K562 (cell line): Measurements from ENCODE around the gene HNF4A. TPM values are rescaled to one million over a fixed set of nuclear protein-coding genes. Genes with fewer than 3 reads are reported as not detected.

Experiments used
- DEAF1 ChIP-seq: fragments of 450-650 bp; formaldehyde crosslinking; IDR thresholded peaks from 2 replicates; pipeline ENCODE4 v1.4.0; 2020; ENCODE audit warnings: mild to moderate bottlenecking, moderate library complexity
- FOXM1 ChIP-seq, 2 experiments: fragments of 450-650 bp in 1 of 2; sonication (generic) in 1 of 2; formaldehyde crosslinking in 1 of 2; IDR thresholded peaks; 2 replicates each; pipeline versions ENCODE4 v1.6.1 to v1.9.0; 2017 to 2022; ENCODE audit warnings: low read depth in 2 of 2, mild to moderate bottlenecking in 2 of 2, missing genetic modification reagents in 1 of 2, moderate library complexity in 1 of 2
- HMG20A ChIP-seq: fragments of 450-650 bp; formaldehyde crosslinking; conservative IDR thresholded peaks from 2 replicates; pipeline ENCODE4 v1.4.0; 2020; ENCODE audit warnings: mild to moderate bottlenecking, mixed read lengths
- PHF8 ChIP-seq: fragments of 200-600 bp; sonication (generic); IDR thresholded peaks from 2 replicates; pipeline ENCODE4 v1.6.1; 2012; ENCODE audit warnings: mixed run types, mild to moderate bottlenecking, inconsistent platforms, low read length, moderate library complexity, borderline replicate concordance
- PTTG1 ChIP-seq: fragments of 450-650 bp; IDR thresholded peaks from 2 replicates; pipeline ENCODE4 v1.6.1; 2016; ENCODE audit warnings: low read depth, mild to moderate bottlenecking, missing genetic modification characterization, missing compliant biosample characterization
- ZNF445 ChIP-seq: fragments of 250-450 bp; sonication (Bioruptor Pico); IDR thresholded peaks from 2 replicates; pipeline ENCODE4 v1.4.0; 2020; ENCODE audit warnings: low read depth, mild to moderate bottlenecking, moderate library complexity
- polyA plus RNA-seq, 8 experiments: library from polyadenylated mRNA; depleted of rRNA in 4 of 8; stranded (reverse) in 5 of 8; unstranded in 3 of 8; fragments of >200 nt; fragmentation: Nextera tagmentation in 2 of 8; fragmentation: Illumina TruSeq in 1 of 8; extraction: Ambion mirVana in 2 of 8; extraction: Trizol in 1 of 8; gene quantifications; 2 replicates each; pipeline versions ENCODE4 v1.2.1 to v1.2.3, GENCODE V29; 2011 to 2014; ENCODE audit warnings: inconsistent platforms in 1 of 8, missing spikeins in 1 of 8
- total RNA-seq, 7 experiments: library from RNA; depleted of rRNA in 6 of 7; stranded (reverse); fragments of >200 nt in 6 of 7; fragmentation: Illumina TruSeq in 2 of 7; extraction: Trizol in 2 of 7; gene quantifications; 2 replicates each; pipeline versions ENCODE4 v1.2.1 to v1.2.3, GENCODE V29; 2011 to 2021; ENCODE audit warnings: low replicate concordance in 1 of 7
- TF ChIP-seq, protein P1 (sequence below), 2 experiments: IDR thresholded peaks in 1 of 2; conservative IDR thresholded peaks in 1 of 2; 2 replicates each; pipeline ENCODE4 v1.6.1; 2016; ENCODE audit warnings: low read depth in 2 of 2, mild to moderate bottlenecking in 1 of 2, missing compliant biosample characterization in 1 of 2, missing genetic modification characterization in 1 of 2, moderate library complexity in 1 of 2

Gene HNF4A
- total and polyA plus RNA-seq, 9 of the 15 experiments (the other 6 are each of a cell fraction or from before 2014, with no cell fraction given) = 0.03 to 0.27 (median 0.08) TPM; not detected in 5

GRCh38 chr20:44477151-44477550, 121.7 kb downstream of the HNF4A start (continued):
- TF ChIP-seq, protein P1, sequence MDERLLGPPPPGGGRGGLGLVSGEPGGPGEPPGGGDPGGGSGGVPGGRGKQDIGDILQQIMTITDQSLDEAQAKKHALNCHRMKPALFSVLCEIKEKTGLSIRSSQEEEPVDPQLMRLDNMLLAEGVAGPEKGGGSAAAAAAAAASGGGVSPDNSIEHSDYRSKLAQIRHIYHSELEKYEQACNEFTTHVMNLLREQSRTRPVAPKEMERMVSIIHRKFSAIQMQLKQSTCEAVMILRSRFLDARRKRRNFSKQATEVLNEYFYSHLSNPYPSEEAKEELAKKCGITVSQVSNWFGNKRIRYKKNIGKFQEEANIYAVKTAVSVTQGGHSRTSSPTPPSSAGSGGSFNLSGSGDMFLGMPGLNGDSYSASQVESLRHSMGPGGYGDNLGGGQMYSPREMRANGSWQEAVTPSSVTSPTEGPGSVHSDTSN (CRISPR knock-in tag; IDR thresholded peaks at IDR 0.05; ENCODE audit: low read depth) = no peak
- TF ChIP-seq, protein P1 (tag; conservative IDR thresholded peaks at IDR 0.05; ENCODE audit: low read depth) = no peak
- TF ChIP-seq ZNF445 (CRISPR knock-in tag) = no peak
- no peak for TF ChIP-seq FOXM1 (IDR thresholded peaks at IDR 0.05; ENCODE audit: low read depth)
- no peak for TF ChIP-seq FOXM1 (CRISPR knock-in tag; IDR thresholded peaks at IDR 0.05; ENCODE audit: low read depth)
- no peak for TF ChIP-seq PTTG1
- no peak for TF ChIP-seq HMG20A (CRISPR knock-in tag)
- no peak for TF ChIP-seq DEAF1 (CRISPR knock-in tag)
- no peak for TF ChIP-seq PHF8
